Measurements from ENCODE around the gene CHRNA4. TPM values are rescaled to one million over a fixed set of nuclear protein-coding genes. Genes with fewer than 3 reads are reported as not detected.

The CHRNA4 gene
- total RNA-seq, 1 experiment from 2014 or later = 2.4 TPM

- H3K4me1 ChIP-seq (ENCODE audit: control insufficient read depth, insufficient read depth, low read length) = peaks cover 11% of the 10 kb centered on the region
- CTCF ChIA-PET = interaction anchor here (1.0 kb wide), 1 partner anchor 14 kb away, joined by 4 read pairs; no protein-coding TSS in a partner anchor
- no peak for DNase-seq (ENCODE audit: low read depth, low spot score)
- no peak overlapping the region for H3K4me3 ChIP-seq (ENCODE audit: low read depth in 2 of 2, low read length in 2 of 2)
- H3K9me3 ChIP-seq (ENCODE audit: control insufficient read depth, insufficient read depth, low read depth, low read length) = no peaks in the 10 kb centered on the region
- no peak; the same call in 1 of the 2 replicates for ATAC-seq
- H3K36me3 ChIP-seq (ENCODE audit: control insufficient read depth, insufficient read depth, low read length) = no peaks in the 10 kb centered on the region
- no TSS peak for BruUV-seq (replicated peaks)
- POLR2A ChIA-PET = no interaction called here
- no peaks in the 10 kb centered on the region for H3K27me3 ChIP-seq (ENCODE audit: control insufficient read depth, insufficient read depth, low read length)
- intact Hi-C loops (cut with micrococcal nuclease; ENCODE audit: unreplicated experiment) = no loop called here
- in situ Hi-C loops (cut with HindIII; ENCODE audit: low pct_unique_long_range_greater_than_20kb, low sequenced_read_pairs) = loop anchor here (25.0 kb wide), 1 partner anchor 92 kb away; no protein-coding TSS in a partner anchor
- no peak overlapping the region for H3K27ac ChIP-seq (ENCODE audit: low read length)
- no peak for TF ChIP-seq REST (IDR thresholded peaks at IDR 0.05; ENCODE audit: insufficient read depth in 1 of 2, low read depth in 2 of 2, low read length in 1 of 2)
- no peak for TF ChIP-seq POLR2AphosphoS5 (IDR thresholded peaks at IDR 0.05; ENCODE audit: low read depth, low read length)
- TF ChIP-seq TCF7L2 (IDR thresholded peaks at IDR 0.05; ENCODE audit: low read depth, low read length) = no peak
- TF ChIP-seq SIN3A (IDR thresholded peaks at IDR 0.05; ENCODE audit: borderline replicate concordance, insufficient read depth, low read depth, low read length) = no peak
- TF ChIP-seq CTCF (IDR thresholded peaks at IDR 0.05) = no peak
Observed at GRCh38 chr20:63295018-63295417, 66.1 kb downstream of the CHRNA4 start.

- intact Hi-C loops (cut with micrococcal nuclease; ENCODE audit: unreplicated experiment) (loop anchor here (5.0 kb wide), 1 partner anchor 72 kb away; no protein-coding TSS in a partner anchor), in situ Hi-C loops (cut with HindIII; ENCODE audit: low pct_unique_long_range_greater_than_20kb, low sequenced_read_pairs) (loop anchor here (25.0 kb wide), 1 partner anchor 93 kb away; no protein-coding TSS in a partner anchor)
- H3K4me1 ChIP-seq (ENCODE audit: control insufficient read depth, insufficient read depth, low read length) = peaks cover 13% of the 10 kb centered on the region
- TF ChIP-seq CTCF (IDR thresholded peaks at IDR 0.05) = no peak
- TF ChIP-seq TCF7L2 (IDR thresholded peaks at IDR 0.05; ENCODE audit: low read depth, low read length) = no peak
- no peak for TF ChIP-seq SIN3A (IDR thresholded peaks at IDR 0.05; ENCODE audit: borderline replicate concordance, insufficient read depth, low read depth, low read length)
- no peak for TF ChIP-seq POLR2AphosphoS5 (IDR thresholded peaks at IDR 0.05; ENCODE audit: low read depth, low read length)
- no peak for TF ChIP-seq REST (IDR thresholded peaks at IDR 0.05; ENCODE audit: insufficient read depth in 1 of 2, low read depth in 2 of 2, low read length in 1 of 2)
- no peak overlapping the region for H3K4me3 ChIP-seq (ENCODE audit: low read depth in 2 of 2, low read length in 2 of 2)
- no peak overlapping the region for H3K27ac ChIP-seq (ENCODE audit: low read length)
- ChIA-PET CTCF (interaction anchor here (1.0 kb wide), 1 partner anchor 15 kb away, joined by 4 read pairs; no protein-coding TSS in a partner anchor), POLR2A (no interaction called here)
- BruUV-seq (replicated peaks) = no TSS peak
- DNase-seq (ENCODE audit: low read depth, low spot score) (no peak), ATAC-seq (no peak)
- no peaks in the 10 kb centered on the region for H3K36me3 ChIP-seq (ENCODE audit: control insufficient read depth, insufficient read depth, low read length)
- no peaks in the 10 kb centered on the region for H3K27me3 ChIP-seq (ENCODE audit: control insufficient read depth, insufficient read depth, low read length)
- H3K9me3 ChIP-seq (ENCODE audit: control insufficient read depth, insufficient read depth, low read depth, low read length) = no peaks in the 10 kb centered on the region
Observed at GRCh38 chr20:63294536-63294900, 66.6 kb downstream of the CHRNA4 start.
